Fibroblast of gingiva (primary cell): Measurements from ENCODE around the gene HS6ST2.
"Not testable (repeated sequence)": the region's sequence is repeated elsewhere in the genome, so short reads cannot be mapped to it uniquely, and the experiment has no call there.

Experiments used
- DNase-seq: peaks from one replicate; pipeline ENCODE4 v3.0.0-alpha.2; 2011; ENCODE audit warnings: low read depth

The HS6ST2 gene

DNA sequence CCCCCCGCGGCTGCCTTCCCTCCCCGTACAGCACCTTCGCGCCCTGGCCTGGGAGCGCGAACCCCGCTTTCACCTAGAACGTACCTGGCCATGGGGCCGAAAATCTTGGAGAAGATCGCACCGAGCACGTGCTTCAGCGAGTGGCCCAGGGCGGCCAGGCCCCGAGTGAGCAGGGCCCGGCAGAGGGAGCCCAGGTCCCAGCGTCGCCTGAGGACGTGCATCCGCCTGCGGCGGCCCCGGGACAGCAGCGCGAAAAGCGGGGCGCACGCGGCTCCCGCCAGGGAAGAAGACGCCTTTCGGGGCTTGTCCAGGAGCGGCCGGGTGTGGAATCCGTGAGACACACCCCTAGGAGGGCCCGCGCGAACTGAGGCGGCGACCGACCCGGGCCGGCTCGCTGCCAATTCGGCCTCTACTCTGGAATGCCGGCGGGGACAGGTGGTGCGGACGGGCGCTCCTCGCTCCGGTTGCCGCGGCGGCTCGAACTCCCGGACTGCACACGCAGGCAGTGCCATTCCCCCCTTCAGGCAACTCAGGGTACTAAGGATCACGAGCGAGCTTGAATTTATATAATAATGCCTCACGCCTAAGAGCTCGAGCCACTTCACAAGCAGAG lies at the start of gene HS6ST2:
HS6ST2 (minus strand) TSS at position 539 of the 613 bp plus-strand sequence.
- no peak for DNase-seq

DNA sequence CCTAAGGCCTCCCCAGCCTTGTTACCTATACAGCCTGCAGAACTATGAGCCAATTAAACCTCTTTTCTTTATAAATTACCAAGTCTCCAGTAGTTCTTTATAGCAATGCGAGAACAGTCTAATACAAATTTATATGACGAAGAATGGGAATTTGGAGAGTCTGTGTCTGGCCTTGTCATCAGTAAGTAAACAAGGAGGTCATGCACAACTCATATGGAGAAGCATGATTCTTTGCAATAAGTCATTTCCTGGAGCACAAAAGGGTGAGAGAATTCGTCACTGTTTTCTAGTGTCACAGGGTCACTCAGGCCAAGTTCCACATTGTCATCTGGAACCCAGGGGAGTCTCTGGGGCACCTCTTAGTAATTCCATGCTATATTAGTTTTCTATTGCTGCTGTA lies 49.0 kb upstream of the HS6ST2 start:
- no peak for DNase-seq

GRCh38 chrX:133005616-133006015 lies 47.2 kb upstream of the HS6ST2 start:
- DNase-seq, result no peak

GRCh38 chrX:133005042-133005441 lies 46.6 kb upstream of the HS6ST2 start:
- no peak for DNase-seq

DNA sequence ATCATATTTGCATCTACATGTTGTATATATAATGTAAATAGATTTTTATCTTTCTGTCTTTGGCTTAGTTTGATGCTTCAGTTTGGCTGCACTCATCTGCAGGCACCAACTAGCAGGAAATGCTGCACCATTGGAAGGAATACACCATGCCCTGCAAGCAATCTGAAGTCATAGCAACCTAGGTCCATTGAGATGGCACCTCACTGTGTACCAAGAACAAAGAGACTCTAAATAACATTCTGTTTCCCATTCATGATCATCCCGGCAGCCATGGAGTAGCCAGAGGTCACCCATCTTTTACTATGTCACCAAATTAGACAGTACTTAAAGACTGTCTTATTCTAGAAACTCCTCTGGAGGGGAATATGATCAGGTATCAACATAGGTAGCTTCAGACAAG lies 40.8 kb upstream of the HS6ST2 start:
- no peak for DNase-seq

DNA sequence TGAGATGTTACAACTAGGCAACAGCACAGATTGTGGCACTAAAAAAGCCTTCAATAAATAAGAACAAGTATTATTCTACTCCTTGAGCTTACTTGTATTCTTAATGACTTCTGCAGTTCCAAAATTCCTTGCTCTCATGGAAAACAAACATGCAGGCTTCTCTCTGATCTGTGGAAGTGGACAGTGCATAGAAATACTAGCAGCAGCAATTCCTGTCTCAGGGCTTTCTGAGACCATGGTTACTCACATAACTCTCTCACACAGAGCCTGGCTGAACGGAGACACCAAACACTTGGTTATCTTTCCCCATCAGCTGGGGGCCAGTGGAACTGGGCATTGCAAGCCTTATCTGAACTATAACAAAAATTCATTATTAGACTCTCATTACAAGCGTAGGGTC lies 32.4 kb upstream of the HS6ST2 start:
- DNase-seq, result no peak

GRCh38 chrX:132986556-132986955 lies 28.1 kb upstream of the HS6ST2 start:
- DNase-seq, result no peak

DNA sequence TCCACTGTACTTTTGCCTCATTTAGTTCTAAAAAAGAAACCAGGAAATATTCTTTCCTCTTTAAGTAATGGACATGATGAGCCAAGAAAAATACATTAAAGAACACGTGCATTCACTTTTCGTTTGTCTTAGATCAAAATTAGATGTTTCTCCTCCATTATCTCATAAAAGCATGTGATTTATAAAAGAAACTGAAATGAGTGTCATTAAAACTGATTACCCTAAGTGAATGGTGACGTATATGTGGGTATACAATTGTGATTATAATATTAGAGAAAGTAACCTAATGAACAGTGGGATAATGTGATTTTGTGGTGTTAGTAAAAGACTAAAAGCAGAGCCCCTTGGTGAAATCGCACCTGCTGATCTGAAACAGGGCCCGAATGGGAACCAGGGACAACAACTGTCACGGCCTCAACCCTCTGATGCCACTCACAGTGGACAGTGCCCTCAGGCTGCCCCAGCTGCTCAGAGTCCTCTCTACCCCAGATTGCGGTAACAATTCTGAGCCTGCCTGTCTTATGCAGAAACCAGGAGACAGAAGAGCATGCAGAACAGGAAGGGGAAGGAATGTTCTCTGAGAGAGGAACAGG lies 25.7 kb upstream of the HS6ST2 start:
- DNase-seq, result no peak

DNA sequence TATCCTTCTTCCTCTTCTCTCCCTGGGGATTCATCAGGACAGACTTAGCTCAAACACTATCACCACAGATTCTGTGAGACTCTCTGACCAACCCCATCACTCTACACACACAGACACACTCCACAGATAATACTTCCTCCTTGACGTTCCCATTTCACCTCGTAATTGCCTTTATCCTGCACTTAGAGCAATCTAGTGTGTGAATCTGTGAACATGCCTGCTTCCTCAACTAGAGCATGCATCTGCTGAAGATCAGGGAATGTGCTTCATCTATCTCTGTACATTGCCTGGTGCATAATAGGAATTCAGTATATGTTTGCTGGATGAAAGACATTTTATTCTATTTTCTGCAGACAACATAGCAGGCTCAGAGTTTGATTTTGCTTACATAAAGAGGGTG lies 25.1 kb upstream of the HS6ST2 start:
- no peak for DNase-seq

DNA sequence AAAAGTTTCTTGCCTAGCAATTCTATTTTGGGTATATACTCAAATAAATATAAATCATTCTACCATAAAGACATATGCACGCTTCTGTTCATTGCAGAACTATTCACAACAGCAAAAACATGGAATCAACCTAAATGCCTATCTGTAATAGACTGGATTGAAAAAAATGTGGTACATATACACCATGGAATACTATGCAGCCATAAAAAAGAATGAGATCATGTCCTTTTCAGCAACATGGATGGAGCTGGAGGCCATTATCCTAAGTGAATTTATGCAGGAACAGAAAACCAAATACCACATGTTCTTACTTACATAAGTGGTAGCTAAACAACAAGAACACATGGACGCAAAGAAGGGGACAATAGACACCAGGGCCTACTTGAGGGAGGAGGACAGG lies 21.6 kb upstream of the HS6ST2 start:
- not testable (repeated sequence) for DNase-seq

DNA sequence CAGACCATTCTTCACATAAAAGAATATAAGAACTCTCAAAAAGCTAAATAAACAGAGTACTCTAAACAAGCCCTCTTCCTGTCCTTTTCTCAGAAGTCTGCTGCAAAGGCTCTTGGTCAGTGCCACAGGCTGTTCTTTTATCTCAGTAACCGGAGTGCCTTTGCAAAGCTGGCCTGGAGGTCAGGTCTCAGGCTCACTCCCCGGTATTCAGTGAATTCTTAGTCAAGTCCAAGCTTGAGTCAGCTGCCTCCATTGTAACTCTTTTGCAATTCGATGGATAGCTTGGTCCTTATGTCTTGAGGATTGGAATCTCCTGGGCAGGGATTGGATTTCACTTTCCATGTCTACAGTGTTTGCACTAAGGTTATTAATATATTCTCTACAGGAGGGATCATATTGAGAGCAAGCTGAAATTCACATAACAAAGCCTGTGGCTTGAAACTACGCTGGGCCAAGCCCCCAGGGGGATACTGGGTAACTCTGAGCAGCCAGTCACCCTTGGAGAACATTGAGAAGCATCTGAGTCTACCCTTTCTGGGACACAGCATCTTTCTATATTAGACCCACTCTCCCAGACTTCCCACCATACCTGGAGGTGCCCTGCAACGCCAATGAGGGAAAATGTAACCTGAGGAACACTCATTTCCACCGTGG lies 10.0 kb upstream of the HS6ST2 start:
- no peak for DNase-seq

- DNase-seq, result no peak
These were observed 8.6 kb upstream of the HS6ST2 start for GRCh38 chrX:132967049-132967448.

GRCh38 chrX:132965461-132965860 lies 7.0 kb upstream of the HS6ST2 start:
- DNase-seq, result no peak

GRCh38 chrX:132961511-132961910 lies 3.1 kb upstream of the HS6ST2 start:
- DNase-seq, result no peak

DNA sequence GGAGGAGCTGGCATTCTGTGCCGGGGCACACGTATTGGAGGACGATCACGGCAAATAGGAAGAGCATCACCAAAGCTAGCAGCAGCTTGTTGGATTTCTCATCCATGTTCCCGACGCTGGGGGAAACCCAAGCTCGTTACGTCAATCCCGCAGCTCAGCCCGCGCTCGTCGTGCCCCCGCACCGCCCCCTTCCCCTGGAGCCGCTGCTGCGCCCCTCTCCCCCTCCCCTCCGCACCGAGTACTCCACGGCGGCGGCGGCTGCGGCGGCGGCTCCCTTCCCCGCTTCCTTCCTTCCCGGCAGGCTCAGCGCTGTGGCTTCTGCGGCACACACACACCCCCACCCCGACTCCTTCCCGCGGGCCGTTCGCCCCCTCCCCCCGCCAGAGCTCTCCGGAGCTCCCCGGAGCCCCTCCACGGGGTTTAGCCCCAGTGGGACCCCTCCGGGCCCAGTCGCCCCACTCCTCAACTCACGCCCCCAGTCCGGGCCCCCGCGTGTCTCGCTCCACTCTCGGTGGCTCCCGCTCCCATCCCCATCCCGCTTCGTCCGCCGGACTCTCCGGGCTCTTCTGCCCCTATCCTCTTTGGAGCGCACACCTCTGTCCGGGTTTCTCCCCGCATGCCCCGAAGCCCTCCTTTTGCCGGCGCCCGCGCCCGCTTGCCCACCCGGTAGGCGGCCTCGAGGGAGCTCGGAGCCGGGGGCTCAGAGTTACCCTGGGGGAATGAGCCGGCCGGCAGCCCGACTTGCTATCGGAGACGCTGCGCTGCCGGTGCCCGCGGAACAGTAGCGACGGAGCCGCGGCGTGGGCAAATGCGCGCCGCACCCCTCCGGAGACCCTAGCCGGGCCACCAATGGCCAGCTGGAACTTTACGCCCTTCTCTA lies 978 bp downstream of the HS6ST2 start:
- no peak for DNase-seq

DNA sequence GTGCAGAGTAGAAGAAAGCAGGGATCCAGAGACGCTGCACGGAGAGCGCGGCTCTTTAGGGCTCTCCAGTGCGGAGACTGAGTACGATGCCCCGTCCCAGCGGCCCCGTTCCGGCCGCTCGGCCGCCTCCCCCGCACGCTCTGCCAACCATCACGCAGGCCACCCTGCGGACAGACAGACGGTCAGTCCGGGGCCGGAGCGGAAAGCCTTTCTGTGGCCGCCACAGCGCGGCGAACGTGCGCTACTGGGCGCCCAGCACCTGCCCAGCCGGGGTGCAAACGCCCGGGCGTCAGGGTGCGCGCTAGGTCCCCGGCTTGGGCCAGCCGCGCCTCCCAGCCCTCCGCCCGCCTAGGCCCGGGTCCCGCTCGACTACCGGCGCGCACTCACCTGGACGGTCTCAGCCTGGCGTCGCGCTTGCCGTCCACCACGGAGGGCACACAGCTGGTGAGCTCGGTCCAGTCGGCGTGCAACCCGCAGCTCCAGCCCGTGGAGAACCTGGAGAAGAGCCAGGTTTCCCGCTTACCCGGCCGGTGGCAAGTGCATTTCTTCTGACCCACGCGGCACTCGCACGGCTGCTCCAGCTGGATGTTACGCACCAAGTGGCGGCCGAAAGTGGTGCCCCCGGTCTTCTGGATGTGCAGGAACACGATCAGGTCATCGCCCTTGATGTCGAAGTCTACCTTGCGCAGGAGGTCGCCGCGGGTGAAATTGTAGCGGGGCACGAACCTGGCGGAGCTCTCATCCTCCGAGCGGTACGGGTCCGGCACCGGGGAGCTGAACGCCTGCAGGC lies 1.8 kb downstream of the HS6ST2 start:
- DNase-seq, result no peak

GRCh38 chrX:132955690-132956089 lies 2.7 kb downstream of the HS6ST2 start:
- no peak for DNase-seq

- no peak for DNase-seq
These were observed 4.1 kb downstream of the HS6ST2 start for GRCh38 chrX:132954323-132954722.

- DNase-seq, result no peak
These were observed 5.1 kb downstream of the HS6ST2 start for GRCh38 chrX:132953354-132953753.

- DNase-seq, result no peak
These were observed 9.7 kb downstream of the HS6ST2 start for GRCh38 chrX:132948648-132949260.

- DNase-seq, result not testable (repeated sequence)
These were observed 13.3 kb downstream of the HS6ST2 start for GRCh38 chrX:132945055-132945599.
